NCI-H1930 (cell line): ENCODE results near the gene TMEM184A.

ENCODE experiments used
- DNase-seq, 2 experiments: peaks; one replicate each; lab custom pipeline; 2025; lab: John Stamatoyannopoulos, UW

TMEM184A gene

GRCh38 chr7:1550846-1551155, 5.2 kb downstream of the TMEM184A start:
- DNase-seq = no peak

- no peak for DNase-seq
Observed at GRCh38 chr7:1550005-1550845, 5.8 kb downstream of the TMEM184A start.

- no peak for DNase-seq
Observed at GRCh38 chr7:1549357-1550004, 6.5 kb downstream of the TMEM184A start.

- no peak for DNase-seq
Observed at GRCh38 chr7:1548944-1549343, 7.1 kb downstream of the TMEM184A start.

GRCh38 chr7:1548438-1548831, 7.6 kb downstream of the TMEM184A start:
- no peak for DNase-seq

- DNase-seq = no peak
Observed at GRCh38 chr7:1547777-1548437, 8.1 kb downstream of the TMEM184A start.

- DNase-seq = no peak
Observed at GRCh38 chr7:1546909-1547776, 8.9 kb downstream of the TMEM184A start.

- DNase-seq = no peak
Observed at GRCh38 chr7:1546274-1546908, 9.6 kb downstream of the TMEM184A start.

GRCh38 chr7:1545417-1546246, 10.4 kb downstream of the TMEM184A start:
- no peak for DNase-seq

- DNase-seq = no peak
Observed at GRCh38 chr7:1544896-1545416, 11.0 kb downstream of the TMEM184A start.

GRCh38 chr7:1544178-1544895, 11.7 kb downstream of the TMEM184A start:
- no peak for DNase-seq

- no peak for DNase-seq
Observed at GRCh38 chr7:1543826-1544177, 12.2 kb downstream of the TMEM184A start.

- no peak for DNase-seq
Observed at GRCh38 chr7:1542841-1543747, 12.9 kb downstream of the TMEM184A start.

- DNase-seq = no peak
Observed at GRCh38 chr7:1542329-1542728, 13.7 kb downstream of the TMEM184A start.

- DNase-seq = no peak
Observed at GRCh38 chr7:1541431-1542162, 14.4 kb downstream of the TMEM184A start.

- no peak for DNase-seq
Observed at GRCh38 chr7:1540776-1541271, 15.2 kb downstream of the TMEM184A start.

- DNase-seq = no peak
Observed at GRCh38 chr7:1539882-1540775, 15.9 kb downstream of the TMEM184A start.
